ENCODE measurements around the gene TEKT1. TPM values are rescaled to one million over a fixed set of nuclear protein-coding genes. Genes with fewer than 3 reads are reported as not detected.

Gene TEKT1
- total RNA-seq, 2 experiments from 2014 or later: not detected

DNA sequence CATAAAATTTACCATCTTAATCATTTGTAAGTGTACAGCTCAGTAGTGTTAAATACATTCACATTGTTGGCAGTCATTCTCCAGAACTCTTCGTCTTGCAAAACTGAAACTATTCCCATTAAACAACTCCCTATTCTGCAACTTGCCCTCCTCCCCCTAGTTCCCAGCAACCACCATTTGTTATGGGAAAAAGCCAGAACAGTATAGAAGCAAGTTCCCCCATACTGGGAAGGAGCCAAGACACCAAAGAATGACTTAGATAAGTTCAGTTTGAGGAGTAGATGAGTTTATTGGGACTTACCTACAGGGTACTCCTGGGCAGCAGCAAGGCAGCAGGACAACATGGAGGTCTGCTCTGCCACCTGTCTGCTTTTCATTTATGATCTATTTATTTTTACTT lies 39.3 kb upstream of the TEKT1 start:
- Mint-ChIP-seq H3K9me3 (no peaks in the 10 kb centered on the region), H3K27me3 (peaks cover 27% of the 10 kb centered on the region), H3K36me3 (ENCODE audit: low read depth) (no peaks in the 10 kb centered on the region), H3K4me1 (ENCODE audit: low read depth) (no peaks in the 10 kb centered on the region), H3K4me3 (no peak overlapping the region), H3K27ac (no peak overlapping the region)
- POLR2A ChIA-PET: interaction anchor here (1.0 kb wide), 1 partner anchor 164 kb away, joined by 3 read pairs; no protein-coding TSS in a partner anchor
- Histone ChIP-seq H3K27me3 (ENCODE audit: control insufficient read depth in 1 of 2, insufficient read depth in 2 of 2, low read length in 2 of 2) (no peaks in the 10 kb centered on the region), H3K4me1 (ENCODE audit: insufficient read depth, low read length) (no peaks in the 10 kb centered on the region), H3K36me3 (ENCODE audit: insufficient read depth, low read length) (no peaks in the 10 kb centered on the region), H3K9me3 (ENCODE audit: control insufficient read depth in 1 of 2, insufficient read depth in 1 of 2, low read length in 2 of 2) (no peaks in the 10 kb centered on the region), H3K4me3 (ENCODE audit: low read length) (no peak overlapping the region), H3K27ac (ENCODE audit: low read depth in 1 of 2, low read length in 2 of 2) (no peak overlapping the region)
- no peak for TF ChIP-seq CTCF (IDR thresholded peaks at IDR 0.05)
- intact Hi-C loops (cut with DNase I, micrococcal nuclease): no loop called here
- no peak for DNase-seq
- CTCF ChIA-PET: no interaction called here
- no peak for ATAC-seq (ENCODE audit: poor library complexity)

DNA sequence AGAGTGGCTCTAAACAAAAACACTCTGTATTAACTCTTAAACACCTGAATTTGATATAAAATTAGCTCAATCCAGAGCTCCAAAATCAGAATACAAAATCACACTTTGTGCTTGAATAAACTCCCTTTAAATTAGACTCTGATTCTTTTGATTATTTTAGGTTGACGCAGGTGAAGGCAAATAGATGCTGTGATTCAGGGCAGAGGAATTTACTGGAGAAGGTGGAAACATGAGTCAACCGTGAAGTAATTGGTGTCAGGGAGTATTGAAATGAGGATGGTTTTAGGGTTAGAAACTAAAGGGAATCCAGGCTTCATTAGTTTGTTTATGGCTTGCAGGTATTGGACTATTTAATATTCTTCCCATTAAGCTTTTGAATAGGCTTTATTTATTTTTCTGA lies 37.1 kb upstream of the TEKT1 start:
- Histone ChIP-seq H3K36me3 (ENCODE audit: insufficient read depth, low read length) (no peaks in the 10 kb centered on the region), H3K27ac (ENCODE audit: low read depth in 1 of 2, low read length in 2 of 2) (no peak overlapping the region), H3K9me3 (ENCODE audit: control insufficient read depth in 1 of 2, insufficient read depth in 1 of 2, low read length in 2 of 2) (no peaks in the 10 kb centered on the region), H3K4me3 (ENCODE audit: low read length) (no peak overlapping the region), H3K27me3 (ENCODE audit: control insufficient read depth in 1 of 2, insufficient read depth in 2 of 2, low read length in 2 of 2) (no peaks in the 10 kb centered on the region), H3K4me1 (ENCODE audit: insufficient read depth, low read length) (no peaks in the 10 kb centered on the region)
- ChIA-PET POLR2A (no interaction called here), CTCF (no interaction called here)
- Mint-ChIP-seq H3K36me3 (ENCODE audit: low read depth) (no peaks in the 10 kb centered on the region), H3K4me3 (no peak overlapping the region), H3K4me1 (ENCODE audit: low read depth) (no peaks in the 10 kb centered on the region), H3K27me3 (peaks cover 36% of the 10 kb centered on the region), H3K9me3 (no peaks in the 10 kb centered on the region), H3K27ac (no peak overlapping the region)
- DNase-seq (no peak), ATAC-seq (ENCODE audit: poor library complexity) (no peak)
- intact Hi-C loops (cut with DNase I, micrococcal nuclease): no loop called here
- no peak for TF ChIP-seq CTCF (IDR thresholded peaks at IDR 0.05)

GRCh38 chr17:6867849-6868248 lies 36.3 kb upstream of the TEKT1 start:
- CTCF ChIA-PET: no interaction called here

More at GRCh38 chr17:6867849-6868248, 36.3 kb upstream of the TEKT1 start:
- H3K4me1 ChIP-seq (ENCODE audit: insufficient read depth, low read length): no peaks in the 10 kb centered on the region
- H3K27me3 ChIP-seq (ENCODE audit: control insufficient read depth in 1 of 2, insufficient read depth in 2 of 2, low read length in 2 of 2): peaks cover 0 to under 1% of the 10 kb centered on the region in 2 experiments
- no peaks in the 10 kb centered on the region for H3K36me3 ChIP-seq (ENCODE audit: insufficient read depth, low read length)
- H3K4me3 ChIP-seq (ENCODE audit: low read length): no peak overlapping the region
- POLR2A ChIA-PET: no interaction called here
- no peak for ATAC-seq (ENCODE audit: poor library complexity)
- H3K27ac ChIP-seq (ENCODE audit: low read depth in 1 of 2, low read length in 2 of 2): no peak overlapping the region
- Mint-ChIP-seq H3K27me3 (peaks cover 35% of the 10 kb centered on the region), H3K4me1 (ENCODE audit: low read depth) (no peaks in the 10 kb centered on the region), H3K27ac (no peak overlapping the region), H3K9me3 (no peaks in the 10 kb centered on the region), H3K4me3 (no peak overlapping the region), H3K36me3 (ENCODE audit: low read depth) (no peaks in the 10 kb centered on the region)
- DNase-seq: no peak
- H3K9me3 ChIP-seq (ENCODE audit: control insufficient read depth in 1 of 2, insufficient read depth in 1 of 2, low read length in 2 of 2): no peaks in the 10 kb centered on the region
- no peak for TF ChIP-seq CTCF (IDR thresholded peaks at IDR 0.05)
- intact Hi-C loops (cut with DNase I, micrococcal nuclease): no loop called here
